GM12801 (cell line): ENCODE measurements around the gene MOB3C.

ENCODE experiments used
- CTCF ChIP-seq: IDR thresholded peaks from one replicate; pipeline ENCODE4 v1.5.1; 2011; ENCODE audit warnings: control low read depth; ENCODE audit not compliant: insufficient read length; ENCODE audit errors: extremely low read depth

The MOB3C gene

GRCh38 chr1:46653405-46653958, 36.9 kb upstream of the MOB3C start:
- no peak for TF ChIP-seq CTCF

DNA sequence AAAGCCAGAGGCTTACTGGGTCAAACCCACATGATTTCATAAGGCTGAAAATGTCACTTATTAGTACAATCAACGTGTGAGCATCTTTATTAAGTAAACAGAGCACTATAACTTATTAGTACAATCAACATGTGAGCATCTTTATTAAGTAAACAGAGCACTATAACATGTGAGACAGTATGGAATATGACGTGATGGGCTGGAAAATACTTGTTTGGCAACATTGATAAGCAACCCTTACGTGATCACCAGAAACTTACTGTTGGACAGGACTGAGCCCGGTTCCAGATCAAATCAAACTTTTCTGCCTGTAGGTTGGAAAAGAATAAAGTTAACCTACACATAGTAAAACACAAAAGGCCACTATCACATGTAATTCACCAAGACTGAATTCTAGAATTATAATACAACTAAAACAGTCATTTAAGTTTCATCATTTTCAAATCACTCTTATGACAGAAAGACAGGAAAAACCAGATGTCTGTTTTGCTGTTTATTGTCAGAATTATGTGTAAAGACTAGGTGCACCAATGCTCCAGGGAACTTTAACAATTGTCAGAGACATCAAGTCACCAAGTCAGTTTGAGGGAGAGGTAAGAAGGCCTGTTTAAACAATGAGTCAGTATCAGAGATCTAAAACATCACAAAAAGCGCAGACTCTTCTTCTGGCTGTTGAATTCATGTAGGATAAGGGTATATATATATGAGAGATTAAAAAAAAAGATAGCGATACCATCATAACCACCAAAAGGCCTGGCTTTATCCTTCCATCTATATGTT, 35.9 kb upstream of the MOB3C start:
- TF ChIP-seq CTCF = no peak

DNA sequence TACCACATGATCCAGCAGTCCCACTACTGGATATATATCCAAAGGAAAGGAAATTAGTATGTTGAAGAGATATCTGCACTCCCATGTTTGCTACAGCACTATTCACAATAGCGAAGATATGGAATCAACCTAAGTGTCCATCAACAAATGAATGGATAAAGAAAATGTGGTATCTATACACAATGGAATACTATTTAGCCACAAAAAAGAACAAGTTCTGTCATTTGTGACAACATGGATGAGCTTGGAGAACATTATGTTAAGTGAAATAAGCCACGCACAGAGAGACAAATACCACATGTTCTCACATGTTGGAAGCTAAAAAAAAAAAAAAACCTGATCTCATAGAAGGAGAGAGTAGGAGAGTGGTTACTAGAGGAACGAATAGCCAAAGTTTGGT, 33.9 kb upstream of the MOB3C start:
- no peak for TF ChIP-seq CTCF

DNA sequence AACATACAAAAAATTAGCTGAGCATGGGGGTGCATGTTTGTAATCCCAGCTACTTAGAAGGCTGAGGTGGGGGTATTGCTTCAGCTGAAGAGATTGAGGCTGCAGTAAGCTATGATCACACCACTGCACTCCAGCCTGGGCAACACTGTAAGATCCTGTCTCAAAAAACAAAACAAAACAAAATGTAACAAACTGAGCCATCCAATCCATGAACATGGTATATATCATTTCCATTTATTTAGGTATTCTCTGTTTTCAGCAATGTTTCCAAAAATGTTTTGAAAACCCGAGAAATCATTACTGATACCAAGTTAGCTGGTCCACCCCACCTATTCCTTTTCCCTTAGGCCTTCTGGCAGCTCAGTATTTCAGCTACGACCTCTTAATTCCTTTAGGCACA, 33.2 kb upstream of the MOB3C start:
- no peak for TF ChIP-seq CTCF

DNA sequence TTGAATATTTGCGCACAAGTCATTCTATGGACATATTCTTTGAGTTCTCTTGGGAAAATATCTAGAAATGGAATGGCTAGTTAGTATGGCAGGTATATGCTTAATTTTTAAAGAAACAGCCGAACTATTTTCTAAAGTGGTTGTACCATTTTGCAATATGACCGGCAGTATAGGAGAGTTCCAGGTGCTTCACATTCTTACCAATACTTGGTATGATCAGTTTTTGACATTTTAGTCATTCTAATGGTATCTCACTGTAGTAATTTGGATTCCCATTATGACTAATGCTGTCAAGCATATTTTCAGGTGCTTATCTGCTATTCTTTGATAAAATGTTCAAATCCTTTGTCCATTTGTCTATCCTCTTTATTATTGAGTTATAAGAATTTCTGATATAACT, 31.0 kb upstream of the MOB3C start:
- no peak for TF ChIP-seq CTCF

- no peak for TF ChIP-seq CTCF
Measured at GRCh38 chr1:46646844-46647243, 30.2 kb upstream of the MOB3C start.

DNA sequence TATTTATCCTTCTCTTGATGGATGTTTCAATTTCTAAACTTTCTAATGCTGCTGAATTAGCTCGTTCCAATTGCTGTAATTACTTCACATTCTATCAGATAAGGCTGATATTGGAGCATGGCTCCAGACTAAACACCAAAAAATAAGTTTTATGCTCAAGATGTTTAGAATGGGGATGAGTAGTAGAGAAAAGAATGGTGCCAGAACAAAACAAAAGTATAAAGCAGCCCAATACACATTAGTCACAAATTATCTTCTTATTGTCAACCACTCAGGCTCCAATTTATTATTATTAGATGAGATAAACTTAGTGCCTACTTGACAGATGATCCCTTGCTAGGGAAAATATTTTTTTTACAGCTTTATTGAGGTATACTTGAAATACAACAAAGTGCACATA, 29.7 kb upstream of the MOB3C start:
- no peak for TF ChIP-seq CTCF
